Measurements from ENCODE around the gene SELPLG. TPM values are rescaled to one million over a fixed set of nuclear protein-coding genes. Genes with fewer than 3 reads are reported as not detected.

The SELPLG gene
- total and polyA plus RNA-seq, 9 donors, result 1.1 to 8.4 (median 2.9) TPM

- no peak overlapping the region for H3K27ac ChIP-seq
Measured at GRCh38 chr12:108678104-108678730, 44.5 kb upstream of the SELPLG start.

DNA sequence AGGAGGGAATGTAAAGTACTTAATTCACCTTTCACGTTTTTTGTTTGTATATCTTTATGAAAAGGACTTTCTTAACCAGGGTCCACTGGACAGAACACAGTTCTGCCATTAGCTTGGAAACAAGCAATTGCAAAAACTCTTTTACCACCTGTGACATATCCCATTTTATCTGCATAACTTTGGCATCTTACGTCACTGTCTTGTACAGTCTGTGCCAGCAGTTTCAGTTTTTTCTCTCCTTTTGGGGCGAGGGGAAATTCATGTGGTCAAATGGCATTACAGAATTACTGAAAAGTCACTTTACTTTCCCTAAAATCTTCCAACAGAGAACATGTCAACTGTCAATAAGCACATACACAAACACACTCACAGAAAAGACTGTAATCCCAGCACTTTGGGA lies 43.7 kb upstream of the SELPLG start:
- Histone ChIP-seq H3K9me3 (no peaks in the 10 kb centered on the region), H3K27me3 (no peaks in the 10 kb centered on the region), H3K27ac (no peak overlapping the region), H3K4me1 (ENCODE audit: insufficient read depth) (no peaks in the 10 kb centered on the region), H3K4me3 (no peak overlapping the region), H3K36me3 (no peaks in the 10 kb centered on the region)
- whole genome bisulfite sequencing, 3 donors, result 91 to 93% (median 93%) methylated on average over 3 of the region's 3 CpGs
- TF ChIP-seq EP300 (IDR thresholded peaks at IDR 0.05), result no peak
- no peak for DNase-seq
- intact Hi-C loops (cut with DNase I), result no loop called here

More at GRCh38 chr12:108678104-108678730, 44.5 kb upstream of the SELPLG start:
- Histone ChIP-seq H3K27me3 (no peaks in the 10 kb centered on the region), H3K4me1 (ENCODE audit: insufficient read depth) (no peaks in the 10 kb centered on the region), H3K9me3 (no peaks in the 10 kb centered on the region), H3K4me3 (no peak overlapping the region), H3K36me3 (no peaks in the 10 kb centered on the region)
- DNase-seq, result no peak
- TF ChIP-seq, protein P1, sequence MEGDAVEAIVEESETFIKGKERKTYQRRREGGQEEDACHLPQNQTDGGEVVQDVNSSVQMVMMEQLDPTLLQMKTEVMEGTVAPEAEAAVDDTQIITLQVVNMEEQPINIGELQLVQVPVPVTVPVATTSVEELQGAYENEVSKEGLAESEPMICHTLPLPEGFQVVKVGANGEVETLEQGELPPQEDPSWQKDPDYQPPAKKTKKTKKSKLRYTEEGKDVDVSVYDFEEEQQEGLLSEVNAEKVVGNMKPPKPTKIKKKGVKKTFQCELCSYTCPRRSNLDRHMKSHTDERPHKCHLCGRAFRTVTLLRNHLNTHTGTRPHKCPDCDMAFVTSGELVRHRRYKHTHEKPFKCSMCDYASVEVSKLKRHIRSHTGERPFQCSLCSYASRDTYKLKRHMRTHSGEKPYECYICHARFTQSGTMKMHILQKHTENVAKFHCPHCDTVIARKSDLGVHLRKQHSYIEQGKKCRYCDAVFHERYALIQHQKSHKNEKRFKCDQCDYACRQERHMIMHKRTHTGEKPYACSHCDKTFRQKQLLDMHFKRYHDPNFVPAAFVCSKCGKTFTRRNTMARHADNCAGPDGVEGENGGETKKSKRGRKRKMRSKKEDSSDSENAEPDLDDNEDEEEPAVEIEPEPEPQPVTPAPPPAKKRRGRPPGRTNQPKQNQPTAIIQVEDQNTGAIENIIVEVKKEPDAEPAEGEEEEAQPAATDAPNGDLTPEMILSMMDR (IDR thresholded peaks at IDR 0.05), result no peak
- no peak for TF ChIP-seq POLR2A (IDR thresholded peaks at IDR 0.05)
- TF ChIP-seq EP300 (IDR thresholded peaks at IDR 0.05), result no peak
- 88 to 92% (median 89%) methylated on average over 9 of the region's 9 CpGs for WGBS, 3 donors
- intact Hi-C loops (cut with DNase I), result no loop called here

GRCh38 chr12:108676707-108677106 lies 43.0 kb upstream of the SELPLG start:
- TF ChIP-seq EP300 (IDR thresholded peaks at IDR 0.05), result no peak
- no peak for TF ChIP-seq POLR2A (IDR thresholded peaks at IDR 0.05)
- TF ChIP-seq, protein P1 (IDR thresholded peaks at IDR 0.05), result no peak
- Histone ChIP-seq H3K9me3 (no peaks in the 10 kb centered on the region), H3K4me3 (no peak overlapping the region), H3K4me1 (ENCODE audit: insufficient read depth) (no peaks in the 10 kb centered on the region), H3K36me3 (no peaks in the 10 kb centered on the region), H3K27me3 (no peaks in the 10 kb centered on the region), H3K27ac (no peak overlapping the region)
- 82 to 96% (median 94%) methylated on average over 5 of the region's 5 CpGs for WGBS, 3 donors
- no peak for DNase-seq
- intact Hi-C loops (cut with DNase I), result no loop called here

- no peaks in the 10 kb centered on the region for H3K4me1 ChIP-seq (ENCODE audit: insufficient read depth)
- DNase-seq, result no peak
- TF ChIP-seq, protein P1 (IDR thresholded peaks at IDR 0.05), result no peak
- no peaks in the 10 kb centered on the region for H3K9me3 ChIP-seq
- no peak overlapping the region for H3K27ac ChIP-seq
- 87 to 89% (median 88%) methylated on average over 4 of the region's 4 CpGs for WGBS, 3 donors
- no peaks in the 10 kb centered on the region for H3K36me3 ChIP-seq
- no peaks in the 10 kb centered on the region for H3K27me3 ChIP-seq
- no peak overlapping the region for H3K4me3 ChIP-seq
- intact Hi-C loops (cut with DNase I), result no loop called here
Measured at GRCh38 chr12:108675792-108676191, 42.1 kb upstream of the SELPLG start.

DNA sequence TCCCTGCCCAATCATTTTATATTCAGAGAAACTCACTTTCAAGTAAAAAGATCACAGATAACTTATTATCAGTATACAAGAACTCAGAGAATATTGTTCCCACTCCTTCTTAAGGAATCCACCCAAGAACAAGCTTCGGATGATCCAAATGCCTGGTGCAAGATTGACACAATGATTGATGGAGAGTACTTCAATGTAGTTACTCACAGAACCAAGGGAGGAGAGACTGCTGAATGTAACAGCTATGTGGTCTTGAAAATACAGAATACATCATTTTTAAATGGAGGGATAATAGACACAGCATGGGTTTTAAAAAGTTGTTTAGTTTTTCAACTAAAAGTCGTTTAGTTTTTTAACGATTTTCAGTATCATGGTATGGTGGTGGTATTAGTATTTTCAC lies 38.4 kb upstream of the SELPLG start:
- WGBS, 3 donors, result 82 to 90% (median 89%) methylated on average over 3 of the region's 3 CpGs
- Histone ChIP-seq H3K4me1 (ENCODE audit: insufficient read depth) (peaks cover 2% of the 10 kb centered on the region), H3K27me3 (no peaks in the 10 kb centered on the region), H3K27ac (no peak overlapping the region), H3K36me3 (no peaks in the 10 kb centered on the region), H3K9me3 (no peaks in the 10 kb centered on the region), H3K4me3 (no peak overlapping the region)
- DNase-seq, result no peak
- intact Hi-C loops (cut with DNase I), result no loop called here
- TF ChIP-seq, protein P1 (IDR thresholded peaks at IDR 0.05), result no peak
- TF ChIP-seq EP300 (IDR thresholded peaks at IDR 0.05), result no peak
- no peak for TF ChIP-seq POLR2A (IDR thresholded peaks at IDR 0.05)

Data from ovary (tissue), 9 donors.